Left forelimb (tissue), 1 donor: ENCODE data around the gene FGF14.

Experiments
- DNase-seq: peaks from one replicate; pipeline ENCODE4 v3.0.0-alpha.2; 2018; ENCODE audit warnings: low spot score

The FGF14 gene

GRCh38 chr13:102401766-102402165 lies at the start of gene FGF14:
TSS of gene FGF14 (minus strand) at chr13:102402048.
- no peak for DNase-seq

GRCh38 chr13:102443249-102443648 lies 41.4 kb upstream of the FGF14 start:
- no peak for DNase-seq

DNA sequence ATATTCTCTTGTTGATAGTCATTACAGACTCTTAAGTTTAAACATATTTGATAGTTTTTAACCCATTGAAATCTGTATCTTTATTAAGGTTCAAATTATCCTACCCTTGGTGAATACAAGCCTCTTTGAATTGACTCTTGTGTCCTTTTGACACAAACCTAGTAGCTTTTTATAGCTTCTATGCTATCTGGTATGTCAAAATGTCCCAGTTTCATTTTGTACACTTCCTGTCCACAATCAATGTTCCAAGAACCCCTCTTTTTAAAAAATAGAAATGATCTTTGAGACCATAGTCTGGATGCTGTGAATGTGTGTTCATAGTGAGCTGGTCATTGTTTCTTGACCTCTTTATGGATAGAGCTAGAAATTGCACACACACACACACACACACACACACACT lies 39.2 kb upstream of the FGF14 start:
- DNase-seq, result no peak

DNA sequence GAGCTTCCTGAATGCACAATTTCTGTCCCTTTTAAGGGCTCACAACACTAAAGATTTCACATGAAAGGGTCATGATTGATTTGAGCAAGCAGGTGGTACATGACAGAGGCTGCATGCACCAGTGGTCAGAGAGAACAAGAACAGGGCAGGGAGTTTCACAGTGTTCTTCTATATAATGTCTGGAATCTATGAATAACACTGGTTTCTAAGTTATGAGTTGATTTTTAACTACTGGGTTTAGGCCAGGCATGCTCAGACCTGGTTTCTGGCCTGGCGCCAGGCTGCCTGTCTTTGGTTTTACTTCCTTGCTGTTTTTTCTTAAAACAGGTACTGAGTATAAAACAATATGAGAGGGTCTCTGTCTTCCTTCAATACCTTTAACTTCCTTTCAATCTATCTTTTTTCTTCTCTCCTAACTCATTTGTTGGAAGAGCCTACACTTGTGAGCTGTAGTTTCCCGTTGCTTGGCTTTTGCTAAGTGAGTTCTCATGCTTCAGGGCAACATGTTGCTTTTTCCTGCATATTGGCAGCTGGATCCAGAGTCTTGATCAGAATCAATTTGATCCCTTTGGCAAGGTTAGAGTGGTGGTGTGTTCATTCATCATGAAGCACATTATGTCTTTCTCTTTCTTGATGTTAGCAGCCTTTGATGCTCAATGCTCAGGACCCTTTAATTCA lies 38.5 kb upstream of the FGF14 start:
- DNase-seq, result no peak

GRCh38 chr13:102422690-102423089 lies 20.8 kb upstream of the FGF14 start:
- DNase-seq, result no peak

- no peak for DNase-seq
Measured at GRCh38 chr13:102405499-102406100, 3.8 kb upstream of the FGF14 start.

DNA sequence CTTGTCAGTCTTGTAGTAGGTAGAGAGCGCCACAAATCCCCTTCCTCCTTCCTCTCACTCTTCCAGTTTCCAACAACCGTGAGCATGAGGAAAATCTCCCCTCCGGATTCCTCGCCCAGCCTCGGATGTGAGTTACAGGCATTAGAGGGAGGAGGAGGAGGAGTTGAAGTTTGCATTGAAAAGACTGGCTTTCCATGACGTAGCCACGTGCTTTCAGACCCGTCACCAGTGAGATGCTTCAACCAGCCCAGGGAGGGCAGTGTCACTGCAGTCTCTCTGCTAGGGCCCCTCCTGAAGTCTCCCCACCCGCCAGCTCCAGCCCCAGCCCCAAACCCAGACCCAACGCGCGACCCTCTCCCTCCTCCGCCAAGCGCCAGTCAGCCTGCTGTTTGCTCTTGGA lies 442 bp upstream of the FGF14 start:
- no peak for DNase-seq

GRCh38 chr13:102401265-102401664 lies 583 bp downstream of the FGF14 start:
- no peak for DNase-seq

DNA sequence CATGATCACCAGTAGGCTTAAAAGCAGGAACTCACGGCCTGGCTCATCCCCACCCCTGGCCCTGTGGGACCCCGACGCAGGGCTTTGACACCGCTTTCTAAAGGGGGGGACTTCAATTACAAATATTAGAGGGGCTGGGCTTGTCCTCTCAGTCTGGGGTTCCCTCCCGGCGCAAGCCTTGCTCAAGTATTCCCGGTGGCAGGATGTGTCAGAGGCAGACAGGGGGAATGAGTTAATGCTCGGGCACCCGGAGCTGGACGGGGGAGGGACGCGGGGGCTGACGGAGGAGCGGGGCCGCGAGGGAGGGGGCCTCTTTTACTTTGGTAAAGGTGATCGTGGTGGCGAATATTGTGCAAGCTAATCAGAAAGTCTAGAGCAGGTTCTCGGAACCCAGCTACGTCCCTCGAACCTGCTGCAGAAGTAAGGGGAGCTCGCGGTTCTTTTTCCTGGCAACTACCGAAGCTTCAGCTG lies 1.1 kb downstream of the FGF14 start:
- DNase-seq, result no peak

DNA sequence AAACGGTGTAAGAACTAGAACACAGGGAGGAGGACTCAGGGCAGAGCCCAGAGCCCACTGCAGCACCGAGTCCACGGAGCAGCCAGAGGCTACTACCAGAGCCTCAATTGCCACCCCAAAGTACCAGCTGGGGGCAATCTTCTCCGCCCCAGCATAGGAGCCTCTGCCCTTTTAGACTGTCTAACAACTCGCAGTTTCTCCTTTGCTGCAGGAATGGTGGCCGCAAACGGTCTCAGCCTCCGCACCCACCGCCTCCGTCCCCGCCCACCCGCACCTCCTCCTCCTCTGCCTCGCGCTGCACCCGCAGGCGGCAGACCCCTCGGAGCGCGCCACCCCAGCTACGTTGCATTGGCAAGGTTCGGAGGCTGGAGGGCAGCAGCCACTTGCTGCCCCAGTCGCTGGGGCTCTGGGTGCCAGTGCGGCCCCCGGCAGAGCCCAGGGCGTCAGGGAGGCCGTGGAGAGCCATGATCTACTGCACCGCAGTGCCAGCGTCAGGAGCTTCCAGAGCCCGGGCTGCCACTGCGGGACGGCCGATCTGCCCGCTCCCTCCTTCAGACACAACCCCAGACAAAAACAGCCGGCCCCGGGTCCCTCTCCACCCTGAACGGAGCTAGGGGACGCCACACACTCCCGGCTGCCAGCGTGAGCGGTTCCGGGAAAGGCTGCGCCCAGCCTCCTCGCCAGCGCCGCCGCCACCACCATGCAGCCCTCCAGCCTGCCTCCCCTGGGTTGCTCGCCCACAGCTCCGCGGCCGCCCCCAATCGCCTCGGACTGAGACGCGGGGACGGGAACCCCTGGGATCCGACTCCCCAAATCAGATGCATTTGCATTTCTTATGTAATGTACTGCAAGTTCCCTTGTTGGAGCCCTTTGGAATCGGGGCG lies 1.8 kb downstream of the FGF14 start:
- no peak for DNase-seq

- DNase-seq, result no peak
Measured at GRCh38 chr13:102395939-102396338, 5.9 kb downstream of the FGF14 start.

GRCh38 chr13:102395174-102395573 lies 6.7 kb downstream of the FGF14 start:
- no peak for DNase-seq

DNA sequence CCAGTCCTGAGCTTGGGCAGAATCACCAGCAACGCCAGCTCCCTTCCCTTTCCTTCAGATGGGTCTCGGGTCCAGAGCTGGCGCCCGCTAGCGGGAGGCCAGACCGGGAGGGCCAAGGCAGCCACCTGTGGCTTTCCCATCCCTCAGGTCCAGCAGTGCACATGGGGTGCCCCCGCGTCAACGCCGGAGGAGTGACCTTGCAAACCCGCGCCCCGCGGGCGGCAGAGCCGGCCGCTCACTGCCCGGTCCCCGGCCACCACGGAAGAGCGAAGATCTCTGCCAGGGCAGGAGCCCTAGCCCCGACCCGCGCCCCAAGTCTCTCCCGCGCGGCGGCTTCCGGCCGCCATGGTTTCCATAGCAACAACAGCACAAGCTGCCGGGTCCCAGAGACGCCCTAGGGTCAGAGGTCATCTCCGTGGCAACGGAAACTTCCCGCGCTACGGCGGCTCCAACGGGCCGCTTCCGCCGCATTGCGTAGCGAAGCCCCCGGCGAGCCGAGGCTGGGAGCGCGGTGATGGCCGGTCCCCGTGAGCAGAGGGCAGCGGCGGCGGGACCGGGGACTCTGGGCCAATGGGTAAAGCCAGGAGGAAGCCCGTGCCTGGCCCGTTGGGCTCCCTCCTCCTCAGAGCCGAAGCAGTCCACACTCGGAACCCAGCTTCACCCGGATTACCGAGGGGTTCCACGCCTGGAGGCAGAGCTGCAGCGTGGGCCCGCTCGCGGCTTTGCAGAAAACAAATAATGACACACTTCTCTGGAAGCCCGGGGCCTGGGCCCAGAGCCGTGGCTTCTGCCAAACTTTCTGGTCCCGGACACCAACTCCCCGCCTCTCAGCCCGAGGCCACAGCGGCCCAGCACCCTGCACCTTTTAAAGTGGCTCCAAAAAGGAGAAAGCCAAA lies 7.4 kb downstream of the FGF14 start:
- peak; percentile 94 for DNase-seq

GRCh38 chr13:102392481-102393209 lies 9.2 kb downstream of the FGF14 start:
- DNase-seq, result no peak

DNA sequence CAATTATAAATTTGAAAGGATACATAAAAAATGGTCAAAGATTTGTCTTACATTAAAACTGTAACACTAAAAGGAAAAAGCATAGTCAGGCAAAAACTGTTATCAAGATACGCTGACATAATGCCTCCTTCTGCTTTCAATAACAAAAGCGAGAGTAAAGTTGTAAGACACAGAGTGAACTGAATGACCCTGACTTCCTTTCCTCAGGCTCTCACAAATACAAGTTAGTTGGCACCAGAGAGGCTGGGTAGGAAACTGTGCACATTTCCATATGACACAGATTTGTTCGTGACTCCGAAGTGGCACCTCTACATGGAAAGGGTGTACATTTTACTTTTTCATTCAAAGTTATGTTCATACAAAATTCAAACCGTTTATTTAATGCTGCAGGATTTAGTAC lies 15.4 kb downstream of the FGF14 start:
- no peak for DNase-seq

- no peak for DNase-seq
Measured at GRCh38 chr13:102380012-102380411, 21.8 kb downstream of the FGF14 start.

GRCh38 chr13:102376318-102376717 lies 25.5 kb downstream of the FGF14 start:
- DNase-seq, result no peak

DNA sequence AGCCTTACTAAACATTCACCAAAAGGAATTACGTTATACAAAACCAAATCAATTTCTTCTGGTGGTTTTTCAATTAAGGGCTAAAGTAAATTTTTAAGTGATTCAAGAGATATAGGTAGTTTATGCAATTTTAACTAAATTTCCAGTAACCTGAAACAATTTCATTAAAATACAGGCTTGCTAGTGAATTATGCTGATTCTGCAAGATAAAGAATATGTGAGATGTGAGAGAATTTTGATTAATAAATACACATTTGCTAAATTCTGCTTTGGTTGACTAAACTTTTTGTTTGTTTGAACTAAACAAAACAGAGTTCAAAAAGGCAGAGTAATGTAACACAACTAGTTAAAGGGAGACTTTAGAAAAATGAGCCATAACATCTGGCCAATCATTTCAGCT lies 27.1 kb downstream of the FGF14 start:
- no peak for DNase-seq

DNA sequence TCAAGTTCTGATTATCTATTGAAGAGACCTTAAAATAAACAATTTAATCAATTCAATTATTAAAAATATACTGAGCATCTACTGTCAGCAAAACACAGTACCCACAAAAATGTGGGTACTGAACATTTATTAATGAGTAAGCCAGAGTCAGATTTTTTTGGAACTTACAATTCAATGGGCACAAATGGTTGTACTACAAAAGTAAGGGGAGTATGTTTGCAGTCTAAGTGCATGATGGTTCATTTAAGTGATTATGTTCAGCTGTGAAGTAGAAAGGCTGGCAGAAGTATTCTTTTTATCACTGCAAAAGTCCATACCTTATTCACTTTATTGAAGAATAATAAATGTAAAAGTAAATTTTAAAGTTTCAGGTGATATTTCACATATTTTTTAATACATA lies 27.6 kb downstream of the FGF14 start:
- DNase-seq, result no peak

DNA sequence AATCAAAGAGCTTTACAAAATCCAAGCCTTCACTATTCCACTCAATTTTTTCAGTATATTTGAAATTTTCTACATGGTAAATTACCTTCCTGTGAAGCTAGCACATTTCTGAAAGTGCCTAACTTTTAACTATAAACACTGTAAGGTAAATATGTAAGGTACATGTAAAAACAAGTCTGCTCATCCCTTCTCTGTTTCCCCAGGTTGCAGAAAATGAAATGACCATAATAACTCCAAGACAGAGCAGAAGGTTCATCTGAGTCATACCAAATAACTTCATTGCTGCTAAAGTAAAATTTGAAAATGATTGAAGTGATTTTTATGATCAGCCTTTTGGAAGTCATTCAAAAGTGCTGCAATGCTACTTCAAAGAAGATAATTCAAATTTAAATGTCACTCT lies 28.6 kb downstream of the FGF14 start:
- DNase-seq, result no peak

- DNase-seq, result no peak
Measured at GRCh38 chr13:102369302-102369701, 32.5 kb downstream of the FGF14 start.
